ENCODE results near the gene KHNYN. TPM values are rescaled to one million over a fixed set of nuclear protein-coding genes. Genes with fewer than 3 reads are reported as not detected.
"Not testable (repeated sequence)": the region's sequence is repeated elsewhere in the genome, so short reads cannot be mapped to it uniquely, and the experiment has no call there.

KHNYN gene
- polyA plus RNA-seq (ENCODE audit: insufficient read depth in 1 of 5, insufficient read length in 5 of 5, low replicate concordance in 1 of 5), result 10 to 100 TPM; 41.3 to 53.1 (median 50.2) TPM
- long read RNA-seq, donor 1, partial matches to known transcripts, result 0 of 7 reads
- long read RNA-seq, donor 1, other reads (novel, unspliced or antisense), result 0 of 7 reads
- long read RNA-seq, donor 2, partial matches to known transcripts, result 13 of 26 reads
- long read RNA-seq, donor 2, other reads (novel, unspliced or antisense), result 7 of 26 reads
- long read RNA-seq, donor 3, partial matches to known transcripts, result 0 of 2 reads
- long read RNA-seq, donor 3, other reads (novel, unspliced or antisense), result 0 of 2 reads
- long read RNA-seq, donor 4, partial matches to known transcripts, result 0 of 11 reads
- long read RNA-seq, donor 4, other reads (novel, unspliced or antisense), result 9 of 11 reads
- long read RNA-seq, donor 5, partial matches to known transcripts, result 35 of 43 reads
- long read RNA-seq, donor 5, other reads (novel, unspliced or antisense), result 5 of 43 reads
- long read RNA-seq, donor 6, transcript KHNYN-202 (8 exons, 3,359 nt), result major isoform, 8 of 10 reads
- long read RNA-seq, donor 6, partial matches to known transcripts, result 0 of 10 reads
- long read RNA-seq, donor 6, other reads (novel, unspliced or antisense), result 0 of 10 reads
- long read RNA-seq, donor 7, partial matches to known transcripts, result 0 of 3 reads
- long read RNA-seq, donor 7, other reads (novel, unspliced or antisense), result 0 of 3 reads
- long read RNA-seq, donor 8, partial matches to known transcripts, result 0 of 1 reads
- long read RNA-seq, donor 8, other reads (novel, unspliced or antisense), result 0 of 1 reads

- peak; percentile 90 to 91 for DNase-seq
Measured at GRCh38 chr14:24429395-24430142, at the start of gene KHNYN, which contains the start of gene CBLN3. KHNYN (plus strand) TSS chr14:24429954; CDS start chr14:24430731, 777 bp downstream. CBLN3 (minus strand) TSS chr14:24429668; CDS start chr14:24429054, 614 bp downstream.

DNA sequence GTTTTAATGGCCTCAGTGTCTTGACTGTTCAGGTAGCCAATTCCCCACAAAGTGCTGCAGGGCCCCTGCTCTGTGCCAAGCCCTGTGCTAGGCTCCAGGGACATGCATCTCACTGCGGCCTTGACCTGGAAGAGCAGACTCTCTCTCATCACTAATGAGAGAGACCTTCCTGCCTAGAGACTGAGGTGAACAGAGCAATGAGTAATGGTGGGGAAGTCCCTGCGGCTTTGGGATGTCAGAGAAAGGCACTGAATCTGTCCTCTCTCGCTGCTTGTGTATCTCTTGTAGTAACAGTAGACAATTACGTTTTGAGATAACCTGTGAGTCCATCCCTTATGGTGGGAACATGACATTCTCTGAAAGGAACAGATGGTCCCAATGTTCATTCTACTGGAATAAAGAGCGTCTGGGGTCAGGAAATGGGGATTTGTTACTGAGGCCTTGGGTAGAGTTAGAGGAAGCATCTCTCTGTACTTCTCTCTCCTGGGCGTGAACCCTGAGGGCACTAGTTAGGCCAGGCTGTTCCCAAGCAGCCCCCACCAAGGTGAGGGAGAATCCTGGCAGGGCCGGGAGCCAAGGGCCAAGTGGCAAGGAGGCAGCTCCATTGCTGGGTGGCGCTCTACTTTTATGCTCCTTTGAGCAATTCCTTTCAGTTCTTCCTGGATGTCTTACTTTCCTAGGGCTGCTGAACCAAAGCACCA, 48.2 kb upstream of the KHNYN start:
- no peak for DNase-seq

GRCh38 chr14:24382064-24382371, 47.7 kb upstream of the KHNYN start:
- no peak for DNase-seq

- DNase-seq, result no peak
Measured at GRCh38 chr14:24384169-24384568, 45.6 kb upstream of the KHNYN start.

GRCh38 chr14:24385524-24385923, 44.2 kb upstream of the KHNYN start:
- DNase-seq, result no peak

GRCh38 chr14:24387009-24387345, 42.8 kb upstream of the KHNYN start:
- no peak for DNase-seq

- DNase-seq, result not testable (repeated sequence)
Measured at GRCh38 chr14:24387579-24387978, 42.2 kb upstream of the KHNYN start.

DNA sequence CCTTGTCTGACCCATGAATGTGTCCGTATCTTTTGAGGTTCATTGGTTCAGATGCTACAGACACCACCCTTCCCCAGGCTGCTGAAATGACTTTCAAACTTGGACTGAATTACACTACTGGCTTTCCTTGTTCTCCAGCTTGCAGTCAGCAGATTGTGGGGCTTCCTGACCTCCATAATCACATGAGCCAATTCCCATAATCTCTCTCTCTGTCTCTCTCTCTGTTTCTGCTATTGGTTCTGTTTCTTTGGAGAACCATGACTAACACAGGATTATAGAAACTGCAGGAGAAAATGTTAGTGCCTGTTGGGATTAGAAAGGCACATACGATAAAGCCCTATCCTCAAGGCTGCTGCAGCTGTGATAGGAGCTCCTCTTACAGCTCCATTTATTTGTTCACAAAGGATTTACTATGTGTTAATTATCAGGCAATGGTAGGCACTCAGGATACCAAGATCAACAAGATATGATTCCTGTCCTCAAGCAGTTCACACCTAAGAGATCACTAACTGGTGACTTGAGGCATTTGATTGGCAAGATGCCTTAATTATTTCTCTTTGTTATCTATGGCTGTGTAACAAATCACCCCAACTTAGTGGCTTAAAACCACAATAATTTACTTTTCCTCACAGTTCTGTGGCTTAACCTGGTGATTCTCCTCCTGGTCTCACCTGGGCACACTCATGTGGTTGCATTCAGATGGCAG, 41.1 kb upstream of the KHNYN start:
- DNase-seq, result no peak

- no peak for DNase-seq
Measured at GRCh38 chr14:24389226-24389848, 40.4 kb upstream of the KHNYN start.

DNA sequence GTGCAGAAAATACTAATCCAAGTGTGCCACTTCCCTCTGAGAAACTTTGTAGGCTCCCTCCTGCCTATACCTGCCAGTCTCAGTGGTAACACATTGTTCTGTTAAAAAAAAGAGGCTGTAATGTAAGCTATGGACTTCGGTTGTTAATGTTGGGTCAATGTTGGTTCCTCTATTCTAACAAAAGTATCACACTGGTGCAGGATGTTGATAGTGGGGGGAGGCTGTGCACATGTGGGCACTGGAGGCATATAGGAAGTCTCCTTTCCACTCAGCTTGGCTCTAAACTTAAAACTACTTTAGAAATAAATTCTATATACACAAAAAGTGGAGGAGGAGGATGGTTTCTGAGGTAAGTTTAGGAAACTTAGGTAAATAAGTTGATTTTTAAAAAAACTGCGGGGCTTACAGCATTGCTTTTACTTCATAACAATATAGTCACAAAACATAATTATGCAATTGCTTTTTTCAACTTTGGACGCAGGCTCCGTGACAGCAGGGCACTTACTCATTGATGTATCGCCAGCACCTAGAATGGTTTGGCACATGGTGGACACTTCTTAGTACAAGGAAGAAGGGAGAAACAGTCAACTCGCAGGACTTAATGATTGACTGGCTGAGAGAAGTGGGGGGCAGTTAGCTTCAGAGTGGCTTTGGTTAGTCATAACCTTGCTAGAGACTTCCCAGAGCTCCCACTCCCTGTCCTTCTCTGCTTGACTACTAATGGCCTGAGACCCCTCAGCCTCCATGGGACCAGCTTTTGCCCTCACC, 38.9 kb upstream of the KHNYN start:
- no peak for DNase-seq

- DNase-seq, result no peak
Measured at GRCh38 chr14:24392325-24393091, 37.2 kb upstream of the KHNYN start.

DNA sequence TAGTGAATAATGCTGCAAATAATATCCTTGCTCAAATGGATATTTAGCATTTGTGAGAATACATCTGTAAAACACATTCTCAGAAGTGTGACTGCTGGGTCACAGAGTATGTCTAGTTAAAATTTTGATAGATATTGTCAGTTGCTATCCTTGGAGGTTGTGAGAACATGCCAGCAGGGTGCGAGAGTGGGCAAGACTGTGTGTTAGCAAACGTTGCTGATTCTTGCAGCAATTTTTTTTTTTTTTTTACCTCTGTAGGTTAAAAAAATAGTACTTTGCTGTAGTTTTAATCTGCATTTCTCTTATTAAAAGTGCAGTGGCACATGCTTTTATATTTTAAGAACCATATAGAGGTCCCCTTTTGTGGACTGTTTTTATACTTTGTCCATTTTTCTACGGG, 35.5 kb upstream of the KHNYN start:
- no peak for DNase-seq

DNA sequence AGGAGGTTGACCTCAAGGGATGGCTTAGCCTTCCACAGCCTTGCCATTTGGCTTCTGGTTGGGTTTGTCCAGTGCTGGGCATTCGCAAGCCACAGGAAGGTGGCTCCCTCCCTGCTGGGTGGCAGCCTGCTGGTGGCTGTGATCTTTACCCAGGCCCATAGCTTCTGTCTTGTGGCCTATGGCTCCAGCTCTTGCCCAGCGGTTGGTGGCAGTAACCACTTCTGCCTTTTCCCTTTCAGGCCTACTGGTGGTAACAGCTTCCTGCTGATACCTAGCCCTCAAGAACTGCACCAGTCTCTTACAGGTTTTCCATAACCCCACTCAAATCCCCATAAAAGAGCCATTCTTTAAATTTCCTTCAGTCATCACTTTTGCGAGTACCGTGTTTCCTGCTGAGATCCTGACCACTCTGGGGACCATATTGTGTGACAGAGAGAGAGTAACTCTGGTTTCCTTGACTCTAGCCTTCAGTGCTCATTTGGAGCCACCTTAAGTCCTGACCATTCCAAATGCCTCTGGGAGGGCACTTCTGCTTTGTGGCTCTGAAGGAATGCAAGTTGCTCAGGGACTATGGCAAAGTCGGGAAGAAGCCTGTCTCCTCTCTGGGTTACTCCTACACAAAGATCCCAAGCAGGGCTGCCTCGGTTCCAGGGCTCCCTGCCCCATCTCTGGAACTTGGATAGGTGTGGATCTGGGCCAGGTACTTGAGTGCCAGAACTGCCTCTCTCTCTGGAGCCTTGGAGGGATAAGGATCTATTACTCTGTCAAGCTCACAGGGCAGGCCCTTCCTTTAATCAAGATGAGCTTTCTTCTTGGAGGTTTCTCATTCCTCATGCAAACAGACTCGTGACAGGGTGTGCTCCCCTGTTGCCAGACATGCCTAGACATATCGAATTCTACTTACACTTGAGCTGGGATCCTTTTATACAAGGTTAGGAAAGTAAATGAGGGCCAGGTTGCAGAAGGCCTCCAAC, 33.9 kb upstream of the KHNYN start:
- no peak for DNase-seq

DNA sequence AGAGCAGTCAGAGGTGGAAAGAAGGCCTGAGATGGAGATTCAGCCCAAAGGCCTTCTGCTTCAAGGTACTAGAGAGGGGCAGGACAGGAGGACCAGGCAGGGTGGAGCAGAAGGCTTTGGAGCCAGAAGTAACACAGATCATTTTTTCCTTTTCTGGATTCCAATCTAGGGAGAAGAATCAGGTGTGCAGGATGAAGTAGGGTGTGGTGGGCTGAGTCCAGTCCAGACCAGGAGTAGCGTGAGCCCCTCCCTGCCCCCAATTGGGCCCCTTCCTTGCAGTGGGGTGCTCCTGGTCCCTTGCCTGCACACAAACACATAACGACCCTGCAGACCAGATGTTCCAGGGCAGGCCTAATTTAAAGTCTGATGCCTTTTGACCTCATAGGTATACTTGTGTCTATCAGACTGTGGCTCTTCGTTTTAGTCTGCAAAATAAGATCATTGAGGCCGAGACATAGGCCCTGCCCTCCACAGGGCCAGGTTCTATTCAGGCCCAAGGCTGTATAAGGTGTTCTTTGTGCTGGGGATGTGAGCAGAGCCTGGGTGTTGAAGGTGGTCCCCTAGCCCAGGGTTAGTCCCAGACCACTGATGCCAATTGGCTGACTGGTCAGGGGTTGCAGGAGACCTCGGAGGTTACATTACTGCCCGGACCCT, 32.0 kb upstream of the KHNYN start:
- DNase-seq, result no peak

GRCh38 chr14:24398293-24398652, 31.5 kb upstream of the KHNYN start:
- peak; percentile 90 to 92 for DNase-seq

DNA sequence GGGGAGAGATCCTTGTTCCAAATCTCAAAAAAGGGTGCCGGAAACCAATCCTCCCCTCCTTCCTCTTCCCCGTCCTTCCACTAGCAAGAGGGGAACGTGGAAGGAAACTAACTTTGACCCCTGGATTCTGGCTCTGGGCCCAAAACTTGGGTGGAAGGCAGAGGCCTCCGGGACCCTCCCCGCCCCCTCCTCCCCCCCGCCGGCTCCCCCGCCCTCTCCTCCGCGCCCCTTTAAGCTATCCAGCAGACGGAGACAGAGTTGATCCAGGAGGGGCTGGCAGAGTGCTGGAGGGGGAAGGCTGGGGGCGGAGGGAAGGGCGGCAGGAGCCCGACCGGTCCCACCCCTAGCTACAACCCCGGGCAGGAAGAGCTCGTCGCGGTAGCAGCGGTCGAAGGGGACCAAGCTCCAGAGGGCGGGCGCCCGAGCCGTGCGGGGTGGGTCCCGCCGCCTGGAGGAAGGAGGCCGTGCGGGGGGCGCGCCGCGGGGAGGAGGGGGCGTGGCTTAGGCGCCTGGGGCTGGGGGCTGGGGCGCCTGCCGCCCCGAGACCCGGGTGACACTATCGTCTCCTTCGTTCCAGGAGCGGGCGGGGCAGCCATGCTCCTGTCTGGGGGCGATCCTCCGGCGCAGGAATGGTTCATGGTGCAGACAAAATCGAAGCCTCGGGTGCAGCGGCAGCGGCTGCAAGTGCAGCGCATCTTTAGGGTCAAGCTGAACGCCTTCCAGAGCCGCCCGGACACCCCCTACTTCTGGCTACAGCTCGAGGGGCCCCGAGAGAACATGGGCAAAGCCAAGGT, 30.9 kb upstream of the KHNYN start, which contains the start of gene NYNRIN:
Gene NYNRIN, plus strand, starts transcription at position 351 of the 794 bp plus-strand sequence. Its CDS starts 244 bp downstream, at position 595.
- DNase-seq, result peak; percentile 84 to 86

Data from right lung (tissue), 10 donors.